GM19455 (cell line): ENCODE results near the gene TRNT1.

Experiments
- ATAC-seq: cut with Tn5 transposase; IDR thresholded peaks from one replicate; pipeline ENCODE4 v1.9.1; 2021; ENCODE audit not compliant: unreplicated experiment

The TRNT1 gene

GRCh38 chr3:3110749-3111361, 15.9 kb upstream of the TRNT1 start:
- ATAC-seq: no peak

GRCh38 chr3:3113042-3113709, 13.6 kb upstream of the TRNT1 start:
- no peak for ATAC-seq

- ATAC-seq: no peak
These were observed 9.1 kb upstream of the TRNT1 start for GRCh38 chr3:3117651-3118050.

GRCh38 chr3:3119393-3119851, 7.3 kb upstream of the TRNT1 start:
- no peak for ATAC-seq

- ATAC-seq: no peak
These were observed 763 bp upstream of the TRNT1 start for GRCh38 chr3:3125977-3126376.

- peak; percentile 27 for ATAC-seq
These were observed 781 bp downstream of the TRNT1 start for GRCh38 chr3:3127432-3128010.

- no peak for ATAC-seq
These were observed 2.8 kb downstream of the TRNT1 start for GRCh38 chr3:3129579-3129978.

GRCh38 chr3:3133500-3133899, 6.8 kb downstream of the TRNT1 start:
- no peak for ATAC-seq

- no peak for ATAC-seq
These were observed 8.2 kb downstream of the TRNT1 start for GRCh38 chr3:3134750-3135448.

- no peak for ATAC-seq
These were observed 10.8 kb downstream of the TRNT1 start for GRCh38 chr3:3137526-3137925.

GRCh38 chr3:3141939-3142338, 15.2 kb downstream of the TRNT1 start:
- ATAC-seq: no peak

- ATAC-seq: no peak
These were observed 19.1 kb downstream of the TRNT1 start for GRCh38 chr3:3145831-3146230.

GRCh38 chr3:3149560-3149959, 22.8 kb downstream of the TRNT1 start:
- ATAC-seq: no peak

- ATAC-seq: no peak
These were observed 24.8 kb downstream of the TRNT1 start for GRCh38 chr3:3151513-3151912.

- no peak for ATAC-seq
These were observed 28.3 kb downstream of the TRNT1 start for GRCh38 chr3:3154879-3155610.

GRCh38 chr3:3157484-3157883, 30.7 kb downstream of the TRNT1 start:
- no peak for ATAC-seq

GRCh38 chr3:3160826-3161225, 34.1 kb downstream of the TRNT1 start:
- ATAC-seq: no peak

GRCh38 chr3:3165241-3165640, 38.5 kb downstream of the TRNT1 start:
- no peak for ATAC-seq

- ATAC-seq: no peak
These were observed 38.9 kb downstream of the TRNT1 start for GRCh38 chr3:3165650-3166049.

- ATAC-seq: no peak
These were observed 44.3 kb downstream of the TRNT1 start for GRCh38 chr3:3170998-3171397.

- no peak for ATAC-seq
These were observed 45.9 kb downstream of the TRNT1 start for GRCh38 chr3:3172627-3173026.
